Activated CD8-positive, alpha-beta memory T cell treated with anti-CD3 and anti-CD28 coated beads for 36 hours (primary cell): Measurements from ENCODE around the gene COL23A1. TPM values are rescaled to one million over a fixed set of nuclear protein-coding genes. Genes with fewer than 3 reads are reported as not detected.
"Not testable (repeated sequence)": the region's sequence is repeated elsewhere in the genome, so short reads cannot be mapped to it uniquely, and the experiment has no call there.

Experiments
- CTCF ChIA-PET: fragments of 350-600 bp; sonication (Branson Sonifier 250); formaldehyde crosslinking; loops from one replicate; lab custom pipeline; 2021; ENCODE audit warnings: antibody characterized with exemption; lab: Charles Lee
- POLR2A ChIA-PET: fragments of 350-600 bp; sonication (Branson Sonifier 250); formaldehyde crosslinking; loops from one replicate; lab custom pipeline; 2021; ENCODE audit warnings: antibody characterized with exemption; lab: Charles Lee
- total RNA-seq, 2 experiments: library from RNA; stranded (reverse); gene quantifications; one replicate each; pipeline ENCODE4 v1.2.3, GENCODE V29; 2021

COL23A1 gene
- total RNA-seq, 2 experiments from 2014 or later = 0.11 to 0.13 TPM

GRCh38 chr5:178381921-178382695 is 208.1 kb downstream of the COL23A1 start:
- CTCF ChIA-PET = no interaction called here
- POLR2A ChIA-PET = no interaction called here

GRCh38 chr5:178381206-178381605 is 209.0 kb downstream of the COL23A1 start:
- ChIA-PET CTCF (no interaction called here), POLR2A (no interaction called here)

GRCh38 chr5:178380541-178381074 is 209.6 kb downstream of the COL23A1 start:
- ChIA-PET POLR2A (no interaction called here), CTCF (no interaction called here)

- CTCF ChIA-PET = no interaction called here
- POLR2A ChIA-PET = no interaction called here
Observed at GRCh38 chr5:178380086-178380485, 210.1 kb downstream of the COL23A1 start.

GRCh38 chr5:178378527-178379484 is 211.4 kb downstream of the COL23A1 start:
- ChIA-PET CTCF (no interaction called here), POLR2A (no interaction called here)

- ChIA-PET CTCF (no interaction called here), POLR2A (no interaction called here)
Observed at GRCh38 chr5:178377583-178378270, 212.5 kb downstream of the COL23A1 start.

GRCh38 chr5:178376921-178377582 is 213.1 kb downstream of the COL23A1 start:
- POLR2A ChIA-PET = no interaction called here
- CTCF ChIA-PET = no interaction called here

GRCh38 chr5:178375348-178375747 is 214.8 kb downstream of the COL23A1 start:
- POLR2A ChIA-PET = no interaction called here
- CTCF ChIA-PET = no interaction called here

- ChIA-PET POLR2A (no interaction called here), CTCF (no interaction called here)
Observed at GRCh38 chr5:178373711-178374110, 216.5 kb downstream of the COL23A1 start.

GRCh38 chr5:178372142-178372571 is 218.0 kb downstream of the COL23A1 start:
- CTCF ChIA-PET = no interaction called here
- POLR2A ChIA-PET = no interaction called here

GRCh38 chr5:178371362-178372111 is 218.7 kb downstream of the COL23A1 start:
- POLR2A ChIA-PET = no interaction called here
- CTCF ChIA-PET = no interaction called here

- CTCF ChIA-PET = no interaction called here
Observed at GRCh38 chr5:178370102-178370501, 220.1 kb downstream of the COL23A1 start.

GRCh38 chr5:178369469-178369868 is 220.7 kb downstream of the COL23A1 start:
- POLR2A ChIA-PET, CTCF ChIA-PET: not testable (repeated sequence)

More at GRCh38 chr5:178370102-178370501, 220.1 kb downstream of the COL23A1 start:
- POLR2A ChIA-PET = no interaction called here

- ChIA-PET CTCF (no interaction called here), POLR2A (no interaction called here)
Observed at GRCh38 chr5:178368716-178369300, 221.4 kb downstream of the COL23A1 start.

GRCh38 chr5:178368274-178368673 is 221.9 kb downstream of the COL23A1 start:
- CTCF ChIA-PET = no interaction called here
- POLR2A ChIA-PET = no interaction called here

GRCh38 chr5:178367736-178368120 is 222.5 kb downstream of the COL23A1 start:
- ChIA-PET CTCF (no interaction called here), POLR2A (no interaction called here)

GRCh38 chr5:178366998-178367735 is 223.0 kb downstream of the COL23A1 start:
- POLR2A ChIA-PET = no interaction called here
- CTCF ChIA-PET = no interaction called here
